GM21381 (cell line): ENCODE measurements around the gene DBN1.

Experiments
- ATAC-seq: cut with Tn5 transposase; IDR thresholded peaks from one replicate; pipeline ENCODE4 v1.9.1; 2021; ENCODE audit warnings: mild to moderate bottlenecking, moderate library complexity; ENCODE audit not compliant: unreplicated experiment

The DBN1 gene

DNA sequence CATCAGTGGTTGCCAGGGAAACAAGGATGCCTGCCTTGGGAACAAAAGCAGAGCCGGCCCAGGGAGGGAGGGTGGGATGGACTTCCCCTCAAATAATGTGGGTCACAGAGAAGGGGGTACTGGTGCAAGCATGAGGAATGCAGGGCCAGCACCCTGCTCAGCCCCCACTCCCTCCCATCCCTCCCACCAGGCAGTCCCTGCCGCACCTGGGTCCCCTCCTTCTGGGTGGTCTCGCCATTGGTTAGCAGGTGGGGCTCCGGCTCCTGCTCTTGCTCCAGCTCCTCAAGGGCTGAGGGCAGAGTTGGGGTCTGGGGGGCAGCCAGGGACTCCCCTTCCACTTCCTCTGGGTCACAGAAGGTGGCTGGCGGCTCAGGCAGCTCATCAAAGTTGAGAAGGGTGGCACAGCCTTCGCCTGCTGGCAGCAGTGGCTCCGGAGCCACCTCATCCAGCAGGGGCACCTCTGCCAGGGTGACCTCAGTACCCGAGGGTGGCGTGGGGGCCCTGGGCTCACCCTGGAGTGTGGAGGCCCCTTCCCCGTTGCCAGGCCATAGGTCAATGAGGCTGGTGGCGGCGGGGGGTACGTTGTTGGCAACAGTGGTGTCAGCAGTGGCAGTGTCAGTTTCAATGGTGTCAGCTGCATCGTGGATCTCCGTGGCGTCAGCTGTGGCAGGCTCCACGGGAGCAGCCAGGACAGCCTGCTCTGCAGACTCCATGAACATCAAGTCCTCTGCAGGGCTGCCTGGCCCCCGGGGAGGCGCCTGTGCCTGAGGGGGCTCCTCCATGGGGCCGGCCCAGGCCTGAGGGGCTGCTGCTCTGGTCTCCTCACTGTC is 15.4 kb downstream of the DBN1 start:
- no peak for ATAC-seq

DNA sequence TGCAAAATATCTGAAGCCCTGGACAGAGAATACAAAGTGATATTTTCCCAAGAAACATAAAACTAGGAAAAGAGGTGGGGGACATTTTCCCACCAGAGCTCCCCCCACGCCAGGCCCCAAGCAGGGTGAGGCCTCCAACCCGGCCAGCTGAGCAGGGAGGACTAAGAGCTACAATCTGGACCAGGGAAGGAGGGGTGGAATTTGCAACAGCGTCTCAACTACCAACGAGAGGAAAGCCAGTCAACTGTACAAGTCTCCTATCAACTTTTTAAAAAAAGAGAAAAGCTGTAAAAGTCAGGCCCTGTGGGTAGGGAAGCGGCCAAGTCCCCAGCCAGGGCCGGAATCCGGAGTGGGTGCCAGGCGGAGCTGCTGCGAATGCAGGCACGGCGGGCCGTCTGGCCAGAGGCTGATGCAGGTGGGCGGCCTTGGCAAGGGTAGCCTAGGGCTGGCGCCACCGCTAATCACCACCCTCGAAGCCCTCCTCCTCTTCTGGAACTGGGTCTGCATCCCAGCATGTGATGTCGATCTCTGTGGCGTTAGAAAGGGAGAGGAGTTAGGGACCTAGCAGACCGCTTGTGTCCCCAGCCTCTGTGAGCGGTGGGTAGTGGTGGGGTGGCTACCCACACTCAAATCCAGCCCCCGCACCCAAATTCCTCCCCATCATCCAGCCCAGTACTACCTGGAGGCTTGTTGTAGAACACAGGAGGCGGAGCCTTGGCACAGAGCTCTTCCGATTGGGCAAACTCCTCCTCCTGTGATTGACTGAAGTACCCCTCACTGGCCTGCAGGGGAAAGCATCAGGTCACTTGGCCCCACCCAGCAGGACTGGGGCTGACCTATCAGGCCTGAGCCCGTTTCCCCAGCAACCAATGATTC is 16.2 kb downstream of the DBN1 start:
- peak; percentile 16 for ATAC-seq

DNA sequence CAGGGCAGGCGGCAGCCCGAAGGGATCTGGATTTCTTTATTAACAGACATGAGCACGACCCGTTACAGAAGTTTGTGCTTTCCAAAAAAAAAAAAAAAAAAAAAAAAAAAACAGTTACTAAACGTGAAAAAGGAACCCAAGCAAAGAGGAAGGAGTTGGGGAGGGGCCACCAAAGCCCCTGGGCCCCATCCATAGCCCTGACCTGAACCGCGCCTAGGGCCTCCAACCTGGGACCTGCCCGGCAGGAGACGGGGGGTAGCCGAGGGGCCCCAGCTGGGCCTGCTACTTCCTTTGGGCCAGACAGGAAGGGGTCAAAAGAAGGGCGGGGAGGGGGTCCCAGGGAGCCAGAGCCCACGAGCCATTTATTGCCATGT is 16.9 kb downstream of the DBN1 start:
- no peak for ATAC-seq

DNA sequence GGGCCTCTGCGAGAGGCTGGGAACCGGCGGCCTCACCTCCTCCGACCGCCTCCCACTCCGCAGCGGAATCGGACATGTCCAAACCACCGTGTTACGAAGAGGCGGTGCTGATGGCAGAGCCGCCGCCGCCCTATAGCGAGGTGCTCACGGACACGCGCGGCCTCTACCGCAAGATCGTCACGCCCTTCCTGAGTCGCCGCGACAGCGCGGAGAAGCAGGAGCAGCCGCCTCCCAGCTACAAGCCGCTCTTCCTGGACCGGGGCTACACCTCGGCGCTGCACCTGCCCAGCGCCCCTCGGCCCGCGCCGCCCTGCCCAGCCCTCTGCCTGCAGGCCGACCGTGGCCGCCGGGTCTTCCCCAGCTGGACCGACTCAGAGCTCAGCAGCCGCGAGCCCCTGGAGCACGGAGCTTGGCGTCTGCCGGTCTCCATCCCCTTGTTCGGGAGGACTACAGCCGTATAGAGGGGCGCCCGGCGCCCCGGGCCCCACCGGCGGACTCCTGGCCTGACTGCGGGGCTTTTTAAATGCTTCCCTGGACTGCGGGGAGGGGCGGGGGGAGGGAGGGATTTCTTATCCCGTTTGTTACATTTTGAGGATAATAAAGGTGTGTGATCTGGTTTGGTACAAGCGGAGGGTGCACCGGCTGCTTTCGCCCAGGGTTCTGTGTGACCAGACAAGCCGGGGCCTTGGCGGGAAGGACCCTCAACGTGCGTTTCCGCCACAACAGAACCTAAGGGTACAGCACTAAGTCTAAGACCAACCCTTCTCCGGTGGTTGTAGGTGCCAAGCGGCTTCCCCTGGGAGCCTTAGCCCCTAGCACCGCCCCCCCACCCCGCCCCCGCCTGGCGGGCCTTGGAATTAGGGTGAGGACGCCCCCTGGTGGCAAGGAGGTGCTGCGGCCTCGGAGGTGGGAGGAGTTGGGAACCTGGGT is 17.5 kb downstream of the DBN1 start:
- ATAC-seq, result peak; percentile 15

DNA sequence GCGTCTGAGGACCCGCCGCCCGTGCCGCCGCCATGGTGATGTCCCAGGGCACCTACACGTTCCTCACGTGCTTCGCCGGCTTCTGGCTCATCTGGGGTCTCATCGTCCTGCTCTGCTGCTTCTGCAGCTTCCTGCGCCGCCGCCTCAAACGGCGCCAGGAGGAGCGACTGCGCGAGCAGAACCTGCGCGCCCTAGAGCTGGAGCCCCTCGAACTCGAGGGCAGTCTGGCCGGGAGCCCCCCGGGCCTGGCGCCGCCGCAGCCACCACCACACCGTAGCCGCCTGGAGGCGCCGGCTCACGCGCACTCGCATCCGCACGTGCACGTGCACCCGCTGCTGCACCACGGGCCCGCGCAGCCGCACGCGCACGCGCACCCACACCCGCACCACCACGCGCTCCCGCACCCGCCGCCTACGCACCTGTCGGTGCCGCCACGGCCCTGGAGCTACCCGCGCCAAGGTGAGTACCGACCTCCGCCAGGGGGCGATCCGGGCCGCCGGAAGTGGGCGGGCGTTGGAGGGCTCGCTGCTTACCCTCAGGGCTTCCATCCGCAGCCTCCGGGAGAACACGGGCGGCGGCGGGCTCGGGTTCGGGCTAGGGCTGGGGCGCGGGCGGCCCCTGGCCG is 18.3 kb downstream of the DBN1 start:
- ATAC-seq, result peak; percentile 46

DNA sequence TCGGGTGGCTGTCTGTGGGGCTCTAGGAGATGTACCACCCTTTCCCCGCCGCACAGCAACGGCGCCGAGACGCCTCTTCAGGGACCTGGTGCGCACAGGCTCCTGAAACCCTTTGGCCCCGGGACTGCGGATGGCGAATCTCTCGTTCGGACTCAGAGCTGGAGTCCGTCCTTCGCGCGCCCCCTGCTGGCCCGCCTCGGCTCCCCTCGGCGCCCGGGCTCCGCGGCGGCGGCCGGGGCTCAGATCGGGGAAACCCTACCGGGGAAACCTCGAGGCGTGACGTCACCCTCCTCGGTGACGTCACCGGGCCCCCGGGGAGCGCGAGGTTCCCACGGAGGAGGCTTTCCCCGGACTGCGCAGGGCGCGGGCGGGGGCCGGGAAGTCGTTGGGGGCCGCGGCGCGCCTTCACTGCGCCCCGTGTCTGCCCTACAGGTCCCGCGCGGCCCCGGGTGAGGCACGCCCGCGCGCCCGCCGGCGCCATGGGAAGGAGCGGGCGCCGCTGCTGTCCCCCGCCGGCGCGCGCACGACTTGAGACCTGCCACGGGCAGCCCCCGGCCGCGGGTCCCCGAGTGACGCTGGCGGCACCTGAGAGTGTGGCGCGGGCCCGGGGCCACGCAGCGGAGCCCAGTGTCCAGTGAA is 18.9 kb downstream of the DBN1 start:
- peak; percentile 51 for ATAC-seq

DNA sequence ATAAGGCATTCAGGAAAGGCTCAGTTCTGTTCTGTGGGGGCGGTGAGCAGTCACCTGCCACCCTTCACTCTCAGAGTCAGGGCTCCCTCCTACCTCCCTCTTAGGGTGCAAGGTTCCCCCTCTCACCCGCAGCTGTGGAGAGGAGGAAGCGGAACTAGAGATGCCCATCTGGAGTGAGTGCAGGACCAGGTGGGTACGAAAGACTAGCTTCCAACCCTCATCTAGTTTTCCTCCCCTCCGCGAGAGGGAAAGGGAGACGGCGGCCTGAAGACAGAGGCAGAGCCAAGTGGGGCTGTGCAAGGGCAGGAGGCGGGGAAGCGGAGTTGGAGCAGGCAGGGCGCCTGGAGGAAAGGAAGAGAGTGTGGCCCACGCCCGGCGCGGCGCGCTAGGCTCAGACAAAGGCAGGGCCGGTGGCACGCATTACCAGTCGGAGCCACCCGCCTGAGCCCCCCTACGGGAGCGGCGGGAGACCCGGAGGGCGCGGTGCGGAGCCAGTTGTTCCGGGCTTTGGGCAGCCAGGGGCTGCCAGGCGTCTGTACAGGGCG is 19.5 kb downstream of the DBN1 start:
- ATAC-seq, result peak; percentile 1

DNA sequence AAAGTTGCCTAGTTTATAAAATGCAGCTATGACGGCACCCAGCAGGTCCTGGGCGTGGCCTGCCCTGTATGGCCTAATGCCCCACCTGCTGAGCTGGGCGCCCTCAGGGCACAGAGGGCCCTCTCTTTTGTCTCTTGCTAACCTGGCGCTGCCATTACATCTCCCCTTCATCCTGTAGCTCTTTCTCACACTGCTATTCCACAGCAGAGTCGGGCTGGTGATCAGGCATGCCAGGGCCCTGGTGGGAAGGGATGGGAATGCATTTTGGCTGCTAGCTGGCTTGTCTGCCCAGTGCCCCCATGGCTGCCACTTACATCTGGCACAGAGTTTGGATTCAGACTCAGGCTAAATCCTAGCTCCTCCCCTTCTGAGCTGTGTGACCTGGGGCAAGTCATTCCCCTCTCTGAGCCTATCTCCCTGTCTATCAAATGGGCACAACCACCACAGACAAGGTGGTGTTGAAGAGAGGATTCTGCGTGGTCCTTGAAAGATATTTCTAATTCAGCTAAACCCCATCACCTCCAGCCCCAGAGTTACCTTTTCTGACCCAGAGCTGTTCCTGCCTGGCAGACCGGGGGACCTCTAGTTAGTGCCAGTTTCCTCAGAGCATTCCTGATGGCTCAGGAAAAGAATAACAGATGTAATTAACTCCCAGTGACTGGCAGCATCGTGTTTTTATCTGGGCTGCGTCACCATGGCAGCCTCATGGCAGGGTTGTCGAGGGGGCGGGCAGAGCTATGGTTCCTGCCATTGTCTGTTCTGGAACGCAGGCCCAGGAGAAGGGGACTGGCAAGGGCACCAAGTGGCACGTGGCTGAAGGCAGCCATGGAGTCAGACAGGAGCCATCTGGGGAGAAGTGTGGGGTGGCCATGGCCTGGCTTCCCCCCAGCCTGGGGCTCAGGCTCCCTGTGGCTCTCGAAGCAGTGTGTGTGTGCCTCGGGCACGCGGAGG is 20.5 kb downstream of the DBN1 start:
- ATAC-seq, result no peak

DNA sequence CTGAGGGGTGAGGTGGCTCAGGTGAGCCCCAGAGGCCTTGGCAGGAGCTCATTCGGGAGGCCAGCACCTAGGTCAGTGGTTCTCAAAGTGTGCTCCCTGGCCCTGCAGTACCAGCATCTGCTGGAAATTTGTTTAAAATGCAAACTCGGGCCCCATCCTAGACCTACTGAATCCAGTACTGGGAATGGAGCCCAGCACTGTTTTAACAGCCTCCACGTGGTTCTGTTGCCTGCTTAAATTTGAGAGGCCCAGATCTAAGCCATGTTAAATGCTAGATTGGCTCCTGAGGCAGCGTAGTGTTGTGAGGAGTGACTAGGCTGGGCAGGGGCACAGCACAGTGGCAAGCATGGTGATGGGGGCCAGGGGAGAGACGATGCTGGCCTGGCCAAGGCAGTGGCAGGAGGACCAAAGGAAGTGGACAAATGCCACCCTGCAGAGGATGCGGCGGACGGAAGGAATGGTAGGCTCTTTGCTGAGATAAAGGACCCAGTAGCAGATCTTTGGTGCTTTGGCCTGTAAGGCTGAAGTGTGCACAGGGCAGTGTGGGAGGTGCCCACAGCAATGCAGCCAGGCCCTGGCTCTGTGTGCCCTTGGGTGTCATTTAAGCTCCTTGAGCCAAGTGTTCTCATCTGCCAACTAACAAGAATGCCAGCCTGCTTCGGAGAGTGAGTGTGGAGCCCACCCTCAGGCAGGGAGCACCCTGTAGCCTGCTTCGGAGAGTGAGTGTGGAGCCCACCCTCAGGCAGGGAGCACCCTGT is 22.6 kb downstream of the DBN1 start:
- no peak for ATAC-seq

DNA sequence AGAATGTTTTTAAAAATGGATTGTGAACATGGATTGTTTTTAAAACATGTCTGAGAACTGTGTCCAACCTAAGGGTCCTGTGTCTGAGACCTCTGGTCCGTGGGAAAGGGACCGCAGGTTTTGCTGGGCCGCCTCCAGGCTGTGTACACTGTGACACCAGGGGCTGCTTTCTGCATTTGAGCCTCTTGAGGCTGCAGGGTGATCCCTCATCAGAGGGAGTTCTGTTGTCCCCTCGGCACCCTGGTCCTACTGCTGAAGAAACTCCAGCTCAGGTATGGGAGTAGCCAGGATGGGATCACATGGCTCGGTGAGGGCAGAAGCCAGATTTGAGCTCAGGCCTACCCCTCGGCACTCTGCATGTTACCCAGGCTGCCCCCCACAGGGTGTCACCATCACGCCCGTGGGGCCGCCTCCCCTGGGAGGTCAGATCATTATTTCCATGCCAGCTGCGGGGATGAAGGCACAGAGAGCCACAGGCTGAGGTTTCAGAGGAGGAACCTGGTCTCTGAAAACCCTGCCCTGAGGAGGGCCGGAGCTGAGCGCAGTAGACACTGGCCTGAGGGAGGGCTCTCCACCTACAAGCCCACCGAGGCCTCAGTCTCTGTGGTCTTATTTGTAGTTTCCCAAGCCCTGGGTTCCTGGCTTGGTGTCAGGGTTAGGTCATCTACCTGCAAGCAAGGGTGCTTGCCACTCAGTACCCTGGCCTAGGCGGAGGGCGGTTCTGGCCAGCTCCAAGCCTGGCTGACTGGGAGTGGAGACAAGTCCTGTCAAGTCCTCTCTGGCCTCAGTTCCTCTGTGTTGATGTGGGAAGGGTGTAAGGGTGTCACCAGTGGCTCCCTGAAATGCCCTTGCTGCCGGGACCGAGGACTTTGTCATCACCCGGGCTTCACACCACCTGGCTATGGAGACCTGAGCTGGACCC is 24.0 kb downstream of the DBN1 start:
- ATAC-seq, result no peak

DNA sequence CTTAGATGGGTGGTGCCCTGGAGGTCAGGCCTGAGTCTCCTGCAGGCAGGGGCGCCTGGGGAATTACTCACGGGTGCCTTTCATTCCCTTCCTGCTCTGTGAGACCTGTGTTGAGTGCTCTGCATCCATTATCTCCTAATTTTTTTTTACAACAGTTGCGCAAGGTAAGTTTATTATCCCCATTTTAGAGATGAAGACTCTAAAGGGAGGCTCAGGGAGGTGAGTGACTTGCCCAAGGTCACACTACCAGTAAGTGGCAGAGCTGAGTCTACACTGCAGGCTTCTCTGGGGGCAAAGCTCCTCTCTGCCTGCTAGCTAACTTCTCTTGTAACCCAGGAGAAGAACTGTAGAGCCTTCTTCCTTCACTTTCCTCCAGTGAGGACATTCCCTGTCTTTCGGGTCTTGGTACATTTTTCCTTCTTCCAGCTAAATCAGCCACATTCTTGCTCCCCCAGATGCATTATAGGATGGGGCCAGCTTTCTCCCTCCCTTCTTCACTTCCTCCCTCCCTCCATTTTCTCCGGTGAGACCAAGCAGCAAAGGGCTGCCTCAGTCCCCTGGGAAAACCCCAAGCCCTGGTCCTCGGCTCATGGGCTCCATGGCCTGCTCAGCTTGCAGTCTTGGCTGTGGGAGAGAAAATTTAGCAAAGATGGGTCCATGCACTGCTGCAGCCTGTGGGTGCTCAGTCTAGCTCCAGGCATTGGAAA is 25.0 kb downstream of the DBN1 start:
- ATAC-seq, result no peak

DNA sequence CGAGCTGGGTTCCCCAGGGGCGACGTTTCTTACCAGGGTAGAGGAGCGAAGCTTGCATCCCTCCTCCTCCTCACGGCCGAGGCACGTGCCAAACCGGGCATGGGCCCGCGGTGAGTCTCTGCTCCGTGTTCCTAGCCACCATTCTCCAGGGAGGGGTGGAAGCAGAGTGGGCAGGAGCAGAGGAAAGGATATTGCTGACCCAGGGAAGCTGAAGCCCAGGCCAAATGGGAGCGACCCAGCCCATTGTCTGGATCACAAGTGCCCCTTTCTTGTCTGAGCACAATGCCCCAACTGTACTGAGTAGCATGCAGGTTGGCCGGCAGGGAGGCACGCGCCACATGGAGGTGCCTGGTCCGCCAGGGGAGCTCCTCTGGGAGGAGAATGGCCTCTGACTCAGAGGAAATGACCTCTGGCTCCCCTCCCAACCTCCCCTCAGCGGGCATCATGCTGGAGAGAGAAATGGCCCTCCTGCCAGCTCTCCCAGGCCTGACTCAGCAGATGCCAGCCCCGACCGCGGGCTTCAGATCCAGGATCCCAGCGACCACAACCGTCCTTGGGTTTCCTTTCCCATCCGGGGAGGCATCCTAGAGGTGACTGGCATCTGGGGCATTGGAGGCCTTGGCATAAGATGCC is 25.7 kb downstream of the DBN1 start:
- no peak for ATAC-seq

DNA sequence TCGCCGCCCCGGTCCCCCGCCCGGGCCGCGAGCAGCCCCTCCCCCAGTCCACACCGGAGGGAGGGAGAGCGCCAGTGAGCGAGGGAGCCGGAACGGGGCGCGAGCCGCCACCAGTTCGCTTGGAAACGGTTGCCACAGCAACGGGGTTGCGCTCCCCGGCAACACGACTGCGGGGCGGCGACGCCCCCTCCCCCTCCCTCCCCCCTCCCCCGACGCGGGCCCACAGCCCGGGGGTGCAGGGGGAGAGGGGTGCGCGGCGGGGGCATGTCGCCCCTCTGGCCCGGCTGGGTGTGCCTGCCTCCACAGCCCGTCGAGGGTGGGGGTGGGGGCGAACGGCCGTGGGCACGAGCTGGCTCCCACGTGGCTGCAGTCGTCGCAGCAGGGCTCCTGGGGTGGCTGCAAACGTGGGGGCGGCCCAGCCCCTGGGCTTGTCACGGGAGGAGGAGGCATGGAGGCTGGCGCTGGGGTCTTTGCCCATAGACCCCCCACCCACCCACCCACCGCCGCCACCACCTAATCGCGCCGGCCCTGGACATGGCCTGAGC is 26.3 kb downstream of the DBN1 start:
- peak; percentile 35 for ATAC-seq

DNA sequence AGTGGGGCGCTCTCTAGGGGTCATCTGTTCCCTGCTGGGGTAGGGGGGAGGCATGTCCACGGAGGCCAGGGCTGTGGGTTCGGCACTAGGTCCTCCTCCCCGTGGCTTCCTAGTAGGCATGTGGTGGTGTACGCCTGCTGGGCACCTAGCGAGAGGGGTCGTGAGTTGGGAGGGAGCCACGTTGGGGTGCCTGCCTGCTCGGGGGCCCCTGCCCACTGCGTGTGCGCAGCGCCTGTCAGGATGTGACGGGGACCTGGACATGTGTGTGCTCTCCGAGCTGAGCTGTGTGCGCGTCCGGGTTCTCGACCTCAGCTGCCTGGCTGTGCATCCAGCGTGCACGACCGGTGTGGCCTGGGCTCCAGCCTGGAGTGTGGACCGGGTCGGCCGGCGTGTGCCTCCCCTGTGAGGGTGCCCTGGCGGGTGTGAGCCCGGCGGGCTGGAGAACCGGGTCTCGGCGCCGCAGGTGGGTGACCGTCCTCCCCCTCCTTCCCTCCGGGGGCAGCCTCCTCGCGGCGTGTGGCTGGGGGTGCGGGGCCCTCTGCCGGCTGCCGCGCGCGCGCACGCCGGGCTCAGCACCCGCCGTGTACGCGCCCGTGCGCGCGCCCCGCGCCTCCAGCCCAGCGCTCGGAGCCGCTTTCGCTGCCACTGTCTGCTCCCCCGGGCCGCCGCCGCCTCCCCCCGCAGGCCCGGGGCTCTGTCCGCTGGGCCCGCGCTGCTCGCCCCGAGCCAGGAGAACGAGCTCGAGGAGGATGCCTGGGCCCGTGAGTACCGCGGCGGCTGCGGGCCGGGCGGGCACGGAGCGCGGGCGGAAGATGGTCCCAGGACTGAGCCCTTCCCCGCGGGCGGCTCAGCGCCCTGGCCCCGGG is 27.0 kb downstream of the DBN1 start, which contains the start of gene PRR7:
Gene PRR7, plus strand, starts transcription at position 615 of the 866 bp plus-strand sequence. CDS start 8,254 bp downstream, outside the sequence.
- ATAC-seq, result peak; percentile 55

DNA sequence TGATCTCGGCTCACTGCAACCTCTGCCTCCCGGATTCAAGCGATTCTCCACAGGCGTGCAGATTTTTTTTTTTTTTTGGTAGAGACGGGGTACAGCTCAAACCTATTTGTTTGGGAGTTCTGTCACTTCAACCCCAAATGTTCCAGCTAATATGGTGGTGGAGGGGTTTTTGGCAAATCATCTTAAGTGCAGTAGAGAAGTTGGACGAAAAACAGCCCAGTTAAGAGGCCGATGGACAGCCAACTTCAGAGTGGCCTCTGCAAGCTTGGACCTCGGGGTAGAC is 27.6 kb downstream of the DBN1 start:
- ATAC-seq, result no peak
